HG03064 (cell line): ENCODE measurements around the gene SIN3A.
"Not testable (repeated sequence)": the region's sequence is repeated elsewhere in the genome, so short reads cannot be mapped to it uniquely, and the experiment has no call there.

Experiments used
- ATAC-seq: cut with Tn5 transposase; IDR thresholded peaks from one replicate; pipeline ENCODE4 v1.9.1; 2021; ENCODE audit warnings: low read depth; ENCODE audit not compliant: unreplicated experiment

Gene SIN3A

DNA sequence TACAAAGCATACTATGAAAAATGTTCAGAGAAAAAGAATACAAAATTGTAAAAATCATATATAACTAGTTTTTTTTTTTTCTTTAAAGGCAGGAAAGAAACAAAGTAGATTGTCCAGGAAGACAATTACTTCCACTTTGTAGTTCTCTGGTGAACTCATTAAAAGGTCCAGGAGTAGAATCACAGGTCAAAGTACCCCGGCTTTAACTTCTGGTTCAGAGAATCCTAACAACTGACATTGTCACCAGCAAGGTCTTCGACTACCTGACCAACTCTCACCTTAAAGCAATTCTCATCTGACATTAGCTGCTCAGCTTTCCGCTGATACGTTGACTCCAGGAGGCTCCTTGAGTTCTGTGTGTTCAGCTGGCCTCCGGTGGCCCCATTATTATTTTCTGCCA is 67.5 kb downstream of the SIN3A start:
- not testable (repeated sequence) for ATAC-seq

DNA sequence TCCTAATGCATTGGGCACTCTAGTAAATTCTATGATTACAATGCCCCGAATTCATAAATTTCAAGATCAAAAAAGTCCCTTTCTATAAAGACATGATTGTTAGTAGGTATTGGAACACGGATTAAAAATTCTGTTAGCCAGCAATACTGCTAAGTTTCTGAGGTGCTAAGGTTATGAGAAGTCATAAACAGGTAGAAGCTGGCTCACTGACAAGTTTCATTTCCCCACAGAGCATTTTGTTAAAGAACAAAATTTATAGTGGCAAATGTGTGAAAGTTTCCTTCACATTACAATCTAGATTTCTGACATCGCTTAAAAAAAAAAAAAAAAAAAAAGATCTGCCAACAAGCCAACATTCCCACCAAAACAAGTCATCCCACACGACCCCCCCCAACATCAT is 70.7 kb downstream of the SIN3A start:
- ATAC-seq = no peak

DNA sequence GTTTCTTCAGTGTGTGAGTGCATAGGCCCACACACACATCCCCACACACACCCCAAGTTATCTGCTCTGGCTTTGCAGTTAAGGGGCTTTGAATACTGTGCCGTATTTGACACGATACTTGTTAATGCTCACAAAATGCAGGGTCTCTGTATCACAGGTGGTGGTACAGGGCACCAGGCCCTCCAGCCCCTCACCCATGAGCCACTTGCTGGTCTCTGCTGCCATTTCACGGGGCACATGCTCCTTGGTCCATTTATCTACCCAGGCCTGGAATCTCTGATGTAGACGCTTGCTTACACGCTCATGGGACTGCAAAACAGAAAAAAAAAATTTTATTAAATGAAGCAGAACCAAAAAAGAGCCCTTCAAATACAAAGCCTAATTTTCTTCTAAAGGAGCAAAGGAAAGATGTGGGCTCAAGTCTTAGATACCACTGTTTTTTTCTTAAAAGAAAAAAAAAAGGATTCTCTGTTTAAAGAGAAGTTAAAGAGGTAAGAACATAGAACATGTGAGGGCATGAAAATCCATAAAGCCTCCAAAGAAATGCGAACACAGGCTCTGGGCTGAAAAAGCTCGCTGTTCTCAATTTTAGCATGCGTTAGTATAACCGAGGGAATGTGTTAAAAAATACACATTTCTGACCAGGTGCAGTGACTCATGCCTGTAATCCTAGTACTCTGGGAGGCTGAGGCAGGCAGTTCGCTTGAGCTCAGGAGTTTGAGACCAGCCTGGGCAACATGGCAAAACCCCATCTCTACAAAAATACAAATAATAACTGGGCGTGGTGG is 79.4 kb downstream of the SIN3A start:
- no peak for ATAC-seq

DNA sequence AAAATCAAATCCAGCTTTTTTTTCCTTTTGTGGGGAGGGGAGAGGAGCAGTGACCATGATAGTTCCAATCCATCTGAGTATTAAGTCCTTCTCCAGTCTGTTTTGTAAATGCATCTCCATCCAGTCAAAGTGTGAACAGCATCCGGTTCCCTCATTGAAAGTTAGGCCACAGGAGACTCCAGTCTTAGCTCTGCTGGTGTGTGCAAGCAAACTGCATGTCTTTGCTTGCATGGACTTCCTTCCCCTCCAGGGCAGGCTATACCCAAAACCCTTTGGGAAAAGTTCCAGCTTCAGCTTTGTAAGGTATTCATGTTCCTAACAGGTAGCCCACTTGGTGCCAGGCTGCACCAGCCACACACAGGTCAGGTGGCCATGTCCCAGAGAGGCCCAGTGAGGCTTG is 80.0 kb downstream of the SIN3A start:
- no peak for ATAC-seq

DNA sequence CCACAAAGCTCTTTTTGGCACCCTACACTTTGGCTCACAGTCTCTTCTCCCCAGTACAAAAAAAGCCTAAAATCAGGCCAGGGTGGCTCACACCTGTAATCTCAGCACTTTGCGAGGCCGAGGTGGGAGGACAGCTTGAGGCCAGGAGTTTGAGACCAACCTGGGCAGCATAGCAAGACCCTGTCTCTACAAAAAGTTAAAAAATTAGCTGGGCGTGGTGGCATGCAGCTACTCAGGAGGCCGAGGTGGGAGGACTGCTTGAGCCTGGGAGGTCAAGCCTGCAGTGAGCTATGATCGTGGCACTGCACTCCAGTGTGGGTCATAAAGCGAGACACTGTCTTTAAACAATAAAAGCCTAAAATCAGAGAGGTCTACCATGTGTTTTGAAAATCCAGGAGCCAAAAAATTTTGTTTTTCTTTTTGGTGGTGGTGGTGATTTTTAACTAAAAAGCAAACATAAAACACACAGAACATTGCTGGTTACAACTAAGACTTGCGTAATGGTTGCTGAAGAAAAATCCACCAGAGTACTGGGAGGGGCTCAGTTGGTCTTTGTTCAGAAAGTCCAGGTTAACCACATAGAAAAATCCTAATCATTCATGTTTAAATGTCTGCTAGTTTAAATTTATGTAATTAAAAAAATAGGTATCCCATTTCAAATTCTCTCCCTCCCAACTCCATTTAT is 81.5 kb downstream of the SIN3A start:
- no peak for ATAC-seq

DNA sequence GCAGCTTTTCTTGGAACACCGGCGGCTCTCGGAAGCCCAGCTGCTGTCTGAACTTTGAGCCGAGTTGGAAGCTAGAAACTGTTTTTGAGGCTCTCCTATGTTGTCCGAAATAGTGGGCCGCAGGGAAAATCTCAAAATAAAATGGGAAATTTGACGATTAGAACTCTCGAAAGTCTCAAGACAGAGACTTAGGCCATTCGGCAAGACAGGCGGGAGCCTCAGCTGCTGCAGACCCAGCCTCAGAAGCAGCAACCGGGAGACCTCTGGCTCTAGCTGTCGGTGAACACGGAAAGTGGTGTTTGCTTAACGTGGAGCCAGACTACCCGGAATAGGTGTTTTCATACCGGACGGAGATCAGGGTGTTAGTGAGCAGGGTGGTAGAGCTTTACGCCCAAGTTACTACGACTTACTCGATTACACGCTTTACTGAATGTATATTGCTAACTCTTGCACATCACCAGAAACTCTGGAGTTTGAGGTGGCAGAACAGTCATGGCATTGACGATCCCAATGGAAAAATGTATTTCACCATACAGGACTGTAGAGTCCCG is 82.7 kb downstream of the SIN3A start:
- no peak for ATAC-seq

DNA sequence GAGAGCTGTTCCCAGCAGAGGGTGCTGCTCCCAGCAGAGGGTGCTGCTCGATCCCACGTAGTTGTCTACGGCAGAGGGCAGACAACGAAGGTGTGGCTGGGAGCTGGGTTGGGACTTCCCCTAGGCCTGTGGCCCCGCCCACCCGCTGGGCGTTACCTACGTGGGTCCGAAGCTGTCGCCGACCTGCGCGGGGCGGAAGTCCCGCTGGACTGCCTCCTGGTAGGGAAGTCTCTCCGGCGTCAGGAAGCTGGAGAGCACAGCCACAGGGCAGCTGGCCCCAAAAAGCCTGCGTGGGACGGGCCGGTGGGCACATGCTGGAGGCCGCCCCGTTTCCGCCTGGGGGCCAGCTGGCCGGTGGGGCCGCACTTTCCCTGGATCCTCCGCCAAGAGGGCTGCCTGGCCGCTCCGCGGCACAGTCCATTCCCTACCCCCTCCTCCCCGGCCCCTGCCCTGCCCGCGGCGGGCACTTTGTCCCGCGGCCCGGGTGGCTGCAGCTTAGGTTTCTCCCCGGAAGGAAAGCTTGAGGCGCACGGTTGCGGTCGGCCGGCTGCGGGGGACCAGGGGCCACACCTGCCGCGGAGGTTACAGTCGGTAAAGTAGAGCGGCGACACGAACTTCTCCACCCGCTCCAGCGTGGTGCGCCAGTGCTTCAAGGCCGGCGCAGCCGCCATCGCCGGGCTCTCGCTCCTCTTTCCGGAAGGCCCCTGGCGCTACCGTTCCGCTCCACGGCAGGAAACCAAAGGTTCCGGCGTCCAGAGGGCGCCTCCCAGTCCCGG is 83.4 kb downstream of the SIN3A start, which contains the start of gene MAN2C1:
TSS of gene MAN2C1 (minus strand) at position 695 of the 776 bp plus-strand sequence. CDS start at position 671, 24 bp downstream.
- peak; percentile 80 for ATAC-seq

DNA sequence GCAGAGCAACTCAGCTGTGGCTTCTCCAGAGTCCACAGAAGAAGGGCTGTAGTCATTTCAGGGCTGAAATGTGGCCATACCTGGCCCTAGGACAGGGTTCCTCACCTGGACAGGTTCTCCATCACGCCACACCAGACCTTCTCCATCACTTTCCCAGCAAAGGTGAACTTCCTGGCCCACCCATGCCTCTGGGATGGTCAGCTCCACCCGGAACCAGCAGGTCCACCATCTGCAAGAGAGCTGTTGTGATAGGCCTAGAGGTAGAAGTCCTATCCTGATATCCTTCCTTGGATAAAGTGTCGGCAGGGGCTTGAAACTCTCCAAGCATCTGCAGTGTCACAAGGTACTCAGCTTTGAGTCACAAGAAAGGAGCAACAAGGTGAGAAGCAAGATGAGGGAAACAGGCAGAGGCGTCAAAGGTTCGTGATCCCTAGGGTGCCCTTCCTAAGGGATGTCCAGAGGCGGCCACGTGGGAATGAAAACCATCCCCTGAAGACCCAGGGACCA is 84.0 kb downstream of the SIN3A start:
- no peak for ATAC-seq

DNA sequence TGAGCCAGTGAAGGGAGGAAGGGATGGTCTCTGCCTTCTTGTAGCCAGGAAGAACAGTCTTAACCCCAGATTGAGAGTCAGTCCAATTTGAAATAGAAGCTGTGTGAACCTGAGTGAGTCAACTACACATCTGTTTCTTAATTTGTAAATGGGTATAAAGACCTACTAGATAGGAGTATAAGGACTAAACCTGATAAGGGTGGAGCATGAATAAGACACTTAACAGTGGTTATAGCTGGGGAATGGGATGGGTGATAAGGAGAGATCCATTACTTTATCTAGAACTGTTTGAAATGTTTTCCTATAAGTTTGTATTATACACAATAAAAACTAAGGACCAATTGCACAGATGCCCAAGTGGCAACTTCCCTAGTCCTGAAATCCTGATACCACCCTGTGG is 84.5 kb downstream of the SIN3A start:
- no peak for ATAC-seq

DNA sequence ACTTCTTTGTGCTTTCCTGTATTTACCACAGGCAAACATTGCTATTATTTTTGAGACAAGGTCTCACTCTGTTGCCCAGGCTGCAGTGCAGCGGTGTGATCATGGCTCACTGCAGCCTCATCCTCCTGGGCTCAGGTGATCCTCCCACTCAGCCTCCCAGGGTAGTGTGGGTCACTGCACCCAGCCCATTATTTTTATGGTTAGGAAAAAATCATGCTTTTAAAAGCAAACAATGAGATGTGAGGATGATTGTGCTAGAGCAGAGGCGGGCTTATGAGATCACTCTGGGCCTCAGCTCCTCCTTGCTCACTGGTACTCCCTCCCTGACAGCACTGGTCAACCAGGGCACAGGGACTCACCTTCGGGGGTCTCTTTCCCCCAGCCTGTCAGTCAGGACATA is 85.3 kb downstream of the SIN3A start:
- ATAC-seq = no peak

DNA sequence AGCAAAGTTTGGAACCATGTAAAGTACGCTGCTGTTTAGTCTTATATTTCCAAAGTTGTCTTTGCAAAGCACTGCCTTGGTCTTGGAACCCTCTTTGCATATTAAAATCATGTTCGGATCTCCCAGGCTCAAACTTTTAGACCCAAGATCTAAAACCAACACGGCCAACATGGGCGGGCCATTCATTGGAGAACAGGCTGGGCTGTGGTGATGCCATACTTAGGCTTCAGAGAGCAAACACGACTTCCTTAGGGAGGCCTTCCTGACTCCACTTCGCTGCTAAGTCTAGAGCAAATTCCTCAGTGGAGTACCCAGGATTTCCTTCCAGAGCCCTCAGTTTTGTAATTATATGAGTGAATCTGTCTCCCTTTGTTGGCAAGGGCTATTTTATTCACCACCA is 86.6 kb downstream of the SIN3A start:
- ATAC-seq = no peak

DNA sequence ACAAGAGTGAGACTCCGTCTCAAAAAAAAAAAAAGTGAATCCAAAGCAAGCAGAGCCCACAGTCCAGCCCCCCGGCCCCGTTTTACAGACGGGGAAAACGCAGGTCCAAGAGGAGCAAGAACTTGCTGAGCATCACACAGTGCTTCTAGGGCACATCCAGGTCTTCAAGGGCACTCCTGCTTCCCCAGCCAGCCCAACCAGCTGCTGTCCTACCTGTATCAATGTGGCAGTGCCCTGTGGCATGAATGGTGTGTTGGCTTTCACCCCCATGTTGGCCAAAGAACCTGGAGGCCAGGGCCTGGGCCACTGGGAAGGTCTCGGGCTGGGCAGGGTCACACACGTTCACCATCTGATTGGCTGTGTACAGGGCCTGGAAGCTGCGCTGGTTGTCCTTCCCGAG is 87.7 kb downstream of the SIN3A start:
- no peak for ATAC-seq

DNA sequence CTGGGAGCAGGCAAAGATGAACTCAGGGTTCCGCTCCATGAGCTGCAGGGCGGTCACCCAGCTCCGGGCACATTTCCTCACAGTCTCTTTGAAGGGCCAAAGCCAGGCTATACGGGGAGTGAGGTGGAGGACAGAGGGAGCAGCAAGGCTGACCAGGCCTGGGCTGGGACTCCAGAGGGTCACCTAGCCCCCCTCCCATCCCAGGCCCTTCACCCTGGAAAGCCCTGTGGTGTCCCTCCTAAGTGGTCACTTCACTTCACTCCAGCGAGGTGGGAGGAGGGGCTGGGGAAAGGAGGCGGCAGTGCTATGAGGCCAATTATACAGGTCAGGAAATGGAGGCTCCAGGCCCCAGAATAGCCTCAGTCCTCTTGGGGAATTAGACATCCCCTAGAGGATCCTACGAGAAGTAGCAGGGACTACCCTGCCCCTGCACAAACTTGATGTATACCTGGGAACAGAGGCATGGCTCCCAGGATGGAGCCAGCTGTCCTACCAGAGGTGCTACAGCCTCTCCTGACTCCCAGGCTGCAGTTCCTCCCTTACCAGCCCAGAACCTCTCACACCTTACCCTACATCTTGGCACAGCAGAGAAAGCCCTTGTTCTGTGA is 88.7 kb downstream of the SIN3A start:
- ATAC-seq = no peak

DNA sequence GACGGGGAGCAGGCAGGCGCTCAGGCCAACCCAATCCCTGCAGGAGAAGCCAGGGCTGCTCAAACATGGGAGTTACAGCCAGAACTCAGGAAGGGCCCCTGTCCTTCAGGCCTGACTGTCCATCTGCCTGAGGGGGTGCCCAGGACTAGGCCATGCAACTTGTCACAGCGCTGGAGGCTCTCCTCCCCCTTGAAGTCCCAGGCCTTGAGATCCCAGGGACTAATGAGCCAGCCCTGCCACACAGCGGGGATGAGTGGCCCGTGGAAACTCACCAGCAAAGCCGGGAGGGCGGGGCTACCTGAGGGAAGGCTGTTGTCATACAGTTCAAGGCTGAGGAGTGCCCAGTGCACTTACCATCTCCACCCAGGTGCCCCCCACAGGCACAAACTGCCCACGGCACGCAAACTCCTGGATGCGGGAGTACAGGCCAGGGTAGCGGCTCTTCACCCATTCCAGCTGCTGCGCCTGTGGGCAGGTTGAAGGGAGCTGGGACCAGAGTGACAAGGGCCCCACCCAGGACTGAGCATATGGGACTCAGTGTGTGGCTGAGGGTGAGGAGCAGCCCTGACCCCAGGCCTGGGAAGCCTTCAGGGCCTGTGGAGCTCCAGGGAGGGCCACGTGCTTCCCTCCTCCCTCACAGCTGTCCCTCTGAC is 89.4 kb downstream of the SIN3A start:
- no peak for ATAC-seq

DNA sequence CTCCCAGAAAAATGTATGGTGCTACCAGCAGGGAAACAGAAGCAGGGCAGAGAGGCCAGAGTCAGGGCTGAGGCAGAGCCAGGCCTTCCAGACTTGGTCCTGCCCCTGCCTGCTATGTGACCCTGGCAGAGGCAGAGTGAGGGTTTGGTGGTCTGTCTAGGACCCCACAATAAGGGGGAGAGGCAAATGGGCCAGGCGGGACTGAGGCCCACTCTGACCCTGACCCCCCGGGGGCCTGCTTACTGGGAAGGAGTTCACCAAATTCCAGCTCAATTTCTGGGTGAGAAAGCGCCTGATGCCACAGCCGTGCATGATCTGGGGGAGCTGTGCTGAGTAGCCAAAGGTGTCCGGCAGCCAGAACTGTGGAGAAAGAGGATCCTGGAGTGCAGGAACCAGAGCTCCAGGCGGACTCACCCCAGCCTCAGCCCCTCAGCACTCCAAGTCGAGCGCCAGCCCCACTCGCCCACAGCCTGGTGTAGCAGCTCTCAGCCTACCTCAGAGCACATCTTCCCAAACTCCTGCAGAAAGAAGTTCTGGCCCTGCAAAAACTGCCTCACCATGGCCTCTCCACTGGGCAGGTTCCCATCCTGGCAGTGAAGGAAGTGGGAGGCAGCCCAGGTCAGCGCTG is 90.0 kb downstream of the SIN3A start:
- ATAC-seq = no peak

DNA sequence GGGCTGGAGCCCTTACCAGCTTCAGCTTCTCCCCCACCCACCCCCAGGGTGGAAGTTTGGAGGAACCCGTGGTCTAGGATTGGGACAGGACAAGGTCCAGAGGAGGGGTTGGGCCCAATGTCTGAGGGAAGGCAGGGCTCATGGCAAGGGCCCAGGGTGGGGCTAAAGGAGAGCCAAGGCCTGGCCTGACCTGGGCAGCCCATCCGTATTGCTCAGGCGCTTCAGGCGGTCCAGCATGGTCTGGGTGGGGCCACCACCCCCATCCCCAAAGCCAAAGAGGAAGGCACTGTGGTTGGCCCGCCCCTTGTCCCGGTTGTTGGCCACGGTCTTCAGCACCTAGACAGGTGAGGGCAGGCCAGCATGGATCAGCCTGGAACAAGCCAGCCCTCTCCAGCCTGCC is 90.6 kb downstream of the SIN3A start:
- no peak for ATAC-seq

DNA sequence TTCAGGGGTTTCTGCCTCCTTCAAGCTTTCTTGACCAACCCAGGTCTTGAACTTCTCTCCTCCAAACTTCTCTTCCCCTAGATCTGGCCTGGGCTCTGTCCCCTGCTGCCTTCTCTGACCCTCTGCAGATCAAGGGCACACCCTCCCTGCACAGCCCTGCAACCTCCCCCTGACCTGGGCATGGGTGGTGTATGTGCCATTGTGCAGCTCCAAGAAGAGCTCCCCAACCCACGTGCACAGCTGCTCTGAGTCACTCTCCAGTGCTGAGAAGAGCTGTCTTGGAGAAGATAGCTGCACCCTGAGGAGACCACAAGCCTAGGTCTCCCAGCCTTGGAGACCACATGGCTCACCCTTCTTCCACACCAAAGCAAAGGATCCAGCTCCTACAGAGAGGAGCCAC is 91.1 kb downstream of the SIN3A start:
- no peak for ATAC-seq

DNA sequence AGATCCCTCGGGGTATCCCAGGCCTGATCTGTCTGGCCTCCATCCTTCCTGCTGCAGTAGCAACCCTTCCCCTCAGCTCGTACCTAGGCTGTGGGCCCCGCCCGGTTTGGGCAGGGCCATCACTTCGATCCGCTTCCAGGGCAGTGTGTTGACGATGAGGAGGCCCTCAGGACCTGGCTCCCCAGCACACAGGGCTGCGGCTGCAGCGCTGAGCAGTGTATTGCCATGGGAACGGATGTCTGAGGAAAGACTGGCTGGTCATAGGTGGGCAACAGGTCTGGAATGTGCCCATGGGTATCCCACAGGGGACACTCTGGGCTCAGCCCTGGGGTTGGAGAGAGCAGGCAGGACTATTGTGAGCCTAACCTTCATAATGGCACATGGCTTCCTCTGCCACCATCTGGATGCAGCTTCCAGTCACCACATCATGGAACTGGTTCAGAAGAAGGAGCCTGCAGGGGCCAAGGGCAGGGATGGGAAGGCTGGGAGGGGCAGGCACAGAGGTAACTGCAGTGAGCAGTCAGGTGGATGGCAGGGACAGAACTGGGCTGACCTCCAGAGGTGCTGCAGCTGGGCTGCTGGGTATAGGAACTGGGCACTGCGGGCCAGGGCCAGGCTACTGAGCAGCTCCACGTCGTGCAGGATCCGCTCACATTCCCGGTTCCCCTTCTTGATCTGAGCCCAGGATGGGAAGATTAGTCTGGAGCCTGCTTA is 91.8 kb downstream of the SIN3A start:
- ATAC-seq = no peak
